Kidney capillary endothelial cell (primary cell): ENCODE data around the gene C11orf58.

ENCODE experiments used
- DNase-seq: peaks from one replicate; pipeline ENCODE4 v3.0.0-alpha.2; 2018; ENCODE audit warnings: low spot score

The C11orf58 gene

GRCh38 chr11:16769386-16769785 lies 30.9 kb downstream of the C11orf58 start:
- no peak for DNase-seq

- DNase-seq, result no peak
Measured at GRCh38 chr11:16770016-16770415, 31.6 kb downstream of the C11orf58 start.

GRCh38 chr11:16771350-16772140 lies 33.1 kb downstream of the C11orf58 start:
- DNase-seq, result no peak

GRCh38 chr11:16772141-16772512 lies 33.7 kb downstream of the C11orf58 start:
- no peak for DNase-seq

GRCh38 chr11:16773981-16774935 lies 35.8 kb downstream of the C11orf58 start:
- no peak for DNase-seq

GRCh38 chr11:16774936-16775613 lies 36.6 kb downstream of the C11orf58 start:
- no peak for DNase-seq

GRCh38 chr11:16775614-16776283 lies 37.3 kb downstream of the C11orf58 start:
- DNase-seq, result no peak

GRCh38 chr11:16776711-16777612 lies 38.5 kb downstream of the C11orf58 start:
- DNase-seq, result no peak

GRCh38 chr11:16777613-16777975 lies 39.1 kb downstream of the C11orf58 start:
- DNase-seq, result no peak

GRCh38 chr11:16778286-16778685 lies 39.8 kb downstream of the C11orf58 start:
- no peak for DNase-seq

- DNase-seq, result no peak
Measured at GRCh38 chr11:16778876-16779275, 40.4 kb downstream of the C11orf58 start.

- DNase-seq, result no peak
Measured at GRCh38 chr11:16779436-16779835, 41.0 kb downstream of the C11orf58 start.

- no peak for DNase-seq
Measured at GRCh38 chr11:16780146-16780545, 41.7 kb downstream of the C11orf58 start.

- no peak for DNase-seq
Measured at GRCh38 chr11:16780698-16781550, 42.5 kb downstream of the C11orf58 start.

- no peak for DNase-seq
Measured at GRCh38 chr11:16781936-16782919, 43.8 kb downstream of the C11orf58 start.

- DNase-seq, result no peak
Measured at GRCh38 chr11:16783321-16783801, 44.9 kb downstream of the C11orf58 start.

GRCh38 chr11:16784097-16784496 lies 45.6 kb downstream of the C11orf58 start:
- no peak for DNase-seq

GRCh38 chr11:16784666-16785065 lies 46.2 kb downstream of the C11orf58 start:
- no peak for DNase-seq
